Brain pericyte (primary cell): ENCODE data around the gene ODAM.
"Not testable (repeated sequence)": the region's sequence is repeated elsewhere in the genome, so short reads cannot be mapped to it uniquely, and the experiment has no call there.

Experiments
- DNase-seq: peaks from one replicate; pipeline ENCODE4 v3.0.0-alpha.2; 2012; ENCODE audit warnings: low read depth, low spot score

Gene ODAM

DNA sequence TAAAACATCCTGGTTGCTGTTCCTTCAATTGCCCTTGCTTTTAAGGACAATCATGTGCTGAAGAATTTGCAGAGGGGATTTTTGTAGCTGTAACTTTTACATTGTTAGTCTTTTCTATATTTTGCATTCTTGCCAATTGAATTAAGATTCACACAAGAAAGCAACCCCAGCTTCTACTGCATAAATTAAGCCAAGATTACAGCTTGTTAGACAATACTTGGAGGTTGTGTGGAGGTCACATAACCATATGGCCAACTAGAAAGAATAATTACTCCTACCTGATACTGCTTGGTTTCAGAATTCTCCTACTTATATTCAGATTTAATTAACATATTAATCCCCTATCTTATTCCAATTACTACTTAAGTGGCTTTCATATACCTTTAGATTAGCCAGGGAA, 26.3 kb downstream of the ODAM start:
- DNase-seq = not testable (repeated sequence)

- no peak for DNase-seq
These were observed 30.3 kb downstream of the ODAM start, which contains the start of gene FDCSP for GRCh38 chr4:70225824-70226223. FDCSP (plus strand) TSS chr4:70226124; CDS start chr4:70231195, 5,071 bp downstream.

GRCh38 chr4:70236125-70236524, 40.6 kb downstream of the ODAM start:
- DNase-seq = no peak

GRCh38 chr4:70239131-70239883, 43.8 kb downstream of the ODAM start:
- DNase-seq = no peak

GRCh38 chr4:70239884-70240591, 44.5 kb downstream of the ODAM start:
- no peak for DNase-seq

DNA sequence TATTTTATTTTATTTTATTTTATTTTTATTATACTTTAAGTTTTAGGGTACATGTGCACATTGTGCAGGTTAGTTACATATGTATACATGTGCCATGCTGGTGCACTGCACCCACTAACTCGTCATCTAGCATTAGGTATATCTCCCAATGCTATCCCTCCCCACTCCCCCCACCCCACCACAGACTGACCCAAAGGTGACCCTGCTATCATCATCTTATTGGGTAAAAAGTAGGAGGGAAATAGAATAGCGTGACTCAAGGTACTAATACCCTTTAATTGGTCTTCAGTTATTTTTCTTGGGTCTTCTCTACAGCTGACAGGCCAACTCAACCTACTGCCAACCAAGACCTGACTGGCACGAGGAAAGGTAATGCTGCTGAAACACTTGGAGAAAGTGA, 46.8 kb downstream of the ODAM start, which contains the start of gene CSN3:
Gene CSN3 (plus strand): TSS at position 301 of the 400 bp plus-strand sequence. CDS start 2,223 bp downstream, outside the sequence.
- not testable (repeated sequence) for DNase-seq

- no peak for DNase-seq
These were observed 47.6 kb downstream of the ODAM start for GRCh38 chr4:70243091-70243490.

GRCh38 chr4:70251250-70251944, 55.9 kb downstream of the ODAM start:
- DNase-seq = no peak

GRCh38 chr4:70251945-70252277, 56.4 kb downstream of the ODAM start:
- no peak for DNase-seq
